22Rv1 (cell line): Measurements from ENCODE around the gene SPIN4.
"Not testable (repeated sequence)": the region's sequence is repeated elsewhere in the genome, so short reads cannot be mapped to it uniquely, and the experiment has no call there.

ENCODE experiments used
- H3K27ac ChIP-seq: fragments of 450-650 bp; 2 replicates; pipeline ENCODE4 v1.5.1; 2017
- CTCF ChIP-seq: fragments of 450-650 bp; IDR thresholded peaks from 2 replicates; pipeline ENCODE4 v1.5.1; 2017; ENCODE audit warnings: mild to moderate bottlenecking
- ZFX ChIP-seq: fragments of 450-650 bp; IDR thresholded peaks from 2 replicates; pipeline ENCODE4 v1.6.1; 2017; ENCODE audit warnings: antibody characterized with exemption, borderline replicate concordance

Gene SPIN4

DNA sequence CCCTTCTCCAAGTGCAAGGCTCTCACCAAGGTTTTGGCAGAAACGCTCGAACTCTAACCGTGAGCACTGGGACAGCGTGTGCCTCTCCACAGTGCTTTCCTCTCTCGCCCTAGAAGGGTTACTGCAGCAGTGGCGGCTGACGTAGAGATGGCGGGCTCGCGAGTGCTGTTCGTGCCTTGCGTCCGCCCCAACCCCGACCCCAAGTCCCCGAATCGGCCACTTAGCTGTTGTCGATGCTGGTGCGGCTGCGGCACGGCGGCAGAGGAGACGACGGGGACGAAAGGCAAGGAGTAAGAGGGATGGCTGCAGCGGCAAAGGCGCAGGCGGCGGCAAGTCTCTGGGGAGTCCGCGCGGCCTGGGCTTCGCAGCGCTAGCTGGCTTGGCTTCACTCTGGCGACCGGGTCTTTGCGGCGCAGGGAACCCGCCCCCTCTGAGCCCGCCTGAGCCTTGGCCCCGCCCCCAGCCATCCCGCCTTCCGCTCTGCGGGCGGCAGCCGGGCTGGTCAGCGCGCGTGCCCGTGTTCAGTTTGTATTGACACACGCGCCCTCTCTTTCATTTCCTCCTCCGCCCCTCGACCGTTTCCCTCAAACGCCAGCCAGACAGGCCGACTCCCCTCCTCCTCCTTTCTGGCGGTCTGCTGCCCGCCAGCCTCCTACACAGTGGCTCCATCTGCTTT, at the start of gene SPIN4:
SPIN4 (minus strand) TSS at position 392 of the 676 bp plus-strand sequence. CDS start 513 bp downstream, outside the sequence.
- TF ChIP-seq CTCF (no peak), ZFX (no peak)
- peak within 1 kb of the TSS; percentile 81 for H3K27ac ChIP-seq

DNA sequence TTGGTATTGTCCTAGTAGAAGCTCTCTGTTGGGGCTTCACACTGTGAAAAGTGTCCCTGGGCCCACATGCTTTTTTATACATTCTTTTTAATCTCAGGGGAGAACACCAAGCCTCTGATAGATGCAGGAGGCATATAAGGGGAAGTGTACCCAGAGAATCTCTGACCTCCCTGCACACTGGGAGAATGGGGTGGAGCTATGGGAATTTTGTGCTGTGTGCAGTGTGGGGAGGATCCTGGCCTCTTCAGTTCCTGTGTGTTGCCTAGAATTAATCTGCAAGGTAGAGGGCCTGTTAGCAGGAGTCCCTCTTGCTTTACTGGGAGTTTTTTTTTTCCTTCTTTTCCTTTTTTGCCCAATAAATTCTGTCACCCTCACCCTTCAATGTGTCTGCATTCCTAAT, 49.2 kb upstream of the SPIN4 start:
- no peak for TF ChIP-seq ZFX
- no peak for TF ChIP-seq CTCF
- H3K27ac ChIP-seq: no peak overlapping the region

DNA sequence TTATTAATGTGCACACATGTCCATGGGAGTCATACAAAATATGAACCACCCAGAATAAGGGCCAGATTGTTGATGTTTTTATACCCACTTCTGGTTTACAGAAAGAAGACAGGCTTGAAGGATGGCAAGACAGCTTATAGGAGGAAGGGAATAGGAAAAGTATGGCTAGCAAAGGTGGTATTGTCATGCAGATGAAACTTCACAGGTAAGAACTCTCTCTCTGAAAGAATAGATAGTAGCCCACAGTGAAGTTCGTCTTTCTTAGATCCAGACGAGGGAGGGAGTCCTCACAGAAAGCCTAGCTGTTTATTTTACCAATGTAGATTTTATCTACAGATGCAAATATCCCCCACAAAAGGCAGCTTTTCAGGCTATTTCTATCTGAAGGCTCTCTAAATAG, 43.7 kb upstream of the SPIN4 start:
- TF ChIP-seq ZFX: no peak
- no peak overlapping the region for H3K27ac ChIP-seq

DNA sequence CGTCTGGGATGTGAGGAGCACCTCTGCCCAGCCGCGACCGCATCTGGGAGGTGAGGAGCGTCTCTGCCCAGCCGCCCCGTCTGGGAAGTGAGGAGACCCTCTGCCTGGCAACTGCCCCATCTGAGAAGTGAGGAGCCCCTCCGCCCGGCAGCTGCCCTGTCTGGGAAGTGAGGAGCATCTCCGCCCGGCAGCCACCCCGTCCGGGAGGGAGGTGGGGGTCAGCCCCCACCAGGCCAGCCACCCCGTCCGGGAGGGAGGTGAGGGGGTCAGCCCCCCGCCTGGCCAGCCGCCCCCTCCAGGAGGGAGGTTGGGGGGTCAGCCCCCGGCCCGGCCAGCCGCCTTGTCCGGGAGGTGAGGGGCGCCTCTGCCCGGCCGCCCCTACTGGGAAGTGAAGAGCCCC, 42.0 kb upstream of the SPIN4 start:
- H3K27ac ChIP-seq: not testable (repeated sequence)

DNA sequence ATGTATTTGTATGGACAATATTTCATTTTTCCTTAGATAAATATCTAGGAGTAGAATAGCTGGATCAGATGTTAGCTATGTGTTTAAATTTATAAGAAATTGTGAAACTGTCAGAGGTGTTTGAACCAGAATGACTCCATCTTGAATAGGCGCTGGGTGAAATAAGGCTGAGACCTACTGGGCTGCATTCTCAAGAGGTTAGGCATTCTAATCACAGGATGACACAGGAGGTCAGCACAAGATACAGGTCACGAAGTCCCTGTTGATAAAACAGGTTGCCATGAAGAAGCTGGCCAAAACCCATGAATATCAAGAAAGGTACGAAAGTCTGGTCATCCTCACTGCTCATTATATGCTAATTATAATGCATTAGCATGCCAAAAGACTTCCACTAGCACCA, 36.3 kb upstream of the SPIN4 start:
- H3K27ac ChIP-seq: no peak overlapping the region
- TF ChIP-seq ZFX: no peak
- TF ChIP-seq CTCF: no peak

DNA sequence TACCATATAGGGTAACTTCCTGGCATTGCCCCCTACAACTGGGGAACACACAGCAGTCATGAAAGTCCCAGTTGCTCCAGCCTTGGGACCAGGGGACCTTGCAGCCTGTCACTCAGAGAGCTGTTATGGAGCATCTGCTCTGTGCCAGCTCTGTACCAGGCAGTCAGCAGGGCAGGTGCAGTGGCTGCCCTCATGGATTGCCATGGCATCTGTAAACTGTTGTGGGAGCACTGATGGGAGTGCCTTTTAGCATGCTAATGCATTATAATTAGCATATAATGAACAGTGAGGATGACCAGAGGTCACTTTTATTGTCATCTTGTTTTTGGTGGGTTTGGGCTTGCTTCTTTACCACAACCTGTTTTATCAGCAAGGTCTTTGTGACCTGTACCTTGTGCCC, 33.1 kb upstream of the SPIN4 start:
- H3K27ac ChIP-seq: not testable (repeated sequence)

- H3K27ac ChIP-seq: not testable (repeated sequence)
These were observed 21.9 kb upstream of the SPIN4 start for GRCh38 chrX:63373012-63373411.

DNA sequence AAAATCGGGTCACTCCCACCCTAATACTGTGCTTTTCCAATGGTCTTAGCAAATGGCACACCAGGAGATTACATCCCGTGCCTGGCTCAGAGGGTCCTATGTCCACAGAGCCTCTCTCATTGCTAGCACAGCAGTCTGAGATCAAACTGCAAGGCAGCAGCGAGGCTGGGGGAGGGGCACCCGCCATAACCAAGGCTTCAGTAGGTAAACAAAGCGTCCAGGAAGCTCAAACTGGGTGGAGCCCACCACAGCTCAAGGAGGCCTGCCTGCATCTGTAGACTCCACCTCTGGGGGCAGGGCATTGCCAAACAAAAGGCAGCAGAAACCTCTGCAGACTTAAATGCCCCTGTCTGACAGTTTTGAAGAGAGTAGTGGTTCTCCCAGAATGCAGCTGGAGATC, 16.6 kb upstream of the SPIN4 start:
- H3K27ac ChIP-seq: not testable (repeated sequence)

- TF ChIP-seq ZFX: no peak
- no peak for TF ChIP-seq CTCF
- no peak overlapping the region for H3K27ac ChIP-seq
These were observed 12.7 kb upstream of the SPIN4 start for GRCh38 chrX:63363788-63364187.

GRCh38 chrX:63361494-63361893, 10.4 kb upstream of the SPIN4 start:
- no peak overlapping the region for H3K27ac ChIP-seq
- no peak for TF ChIP-seq CTCF
- TF ChIP-seq ZFX: no peak
